ENCODE data around the gene SEC14L5.

The SEC14L5 gene

DNA sequence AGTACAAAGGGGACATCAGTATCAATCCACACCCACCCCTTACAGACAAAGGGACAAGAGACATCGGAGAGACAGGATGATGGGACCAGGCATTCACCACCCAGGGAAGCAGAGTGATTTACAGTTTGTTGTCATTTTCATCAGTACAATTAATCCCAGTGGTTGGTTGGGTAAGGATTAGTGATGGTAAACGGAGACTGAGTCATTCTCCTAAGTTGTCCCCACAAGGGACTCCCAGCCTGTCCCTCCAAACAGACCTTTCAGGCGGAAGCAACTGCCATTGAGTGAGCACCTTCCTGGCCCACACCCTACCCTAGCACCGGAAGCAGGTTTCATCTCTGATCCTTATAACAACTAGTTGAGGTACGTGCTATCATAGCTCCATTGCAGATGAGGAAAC is 32.3 kb upstream of the SEC14L5 start:
- Histone ChIP-seq H3K27ac (replicated peaks; ENCODE audit: low read length) (no peak overlapping the region), H3K79me1 (ENCODE audit: low read depth, low read length) (no peaks in the 10 kb centered on the region), H3K4me3 (ENCODE audit: low read length in 2 of 2) (no peak overlapping the region), H3K4me1 (ENCODE audit: control insufficient read depth in 2 of 2, insufficient read depth in 1 of 2, low read depth in 1 of 2, low read length in 2 of 2) (peaks cover 0 to 3% of the 10 kb centered on the region in 2 donors), H3K4ac (ENCODE audit: low read length) (no peak overlapping the region), H2AFZ (ENCODE audit: low read length) (no peak overlapping the region), H3K36me3 (replicated peaks in 1 of 2; ENCODE audit: control insufficient read depth in 2 of 2, insufficient read depth in 2 of 2, low read length in 2 of 2) (no peaks in the 10 kb centered on the region), H3K9me3 (replicated peaks in 1 of 2; ENCODE audit: control insufficient read depth in 2 of 2, insufficient read depth in 1 of 2, low read depth in 1 of 2, low read length in 2 of 2) (peaks cover 2 to 3% of the 10 kb centered on the region in 2 donors), H3K27me3 (ENCODE audit: control insufficient read depth in 3 of 3, insufficient read depth in 3 of 3, low read depth in 1 of 3, low read length in 3 of 3) (peaks cover 0 to 38% (median 0%) of the 10 kb centered on the region in 3 experiments), H2BK12ac (ENCODE audit: low read length) (no peak overlapping the region), H3K14ac (ENCODE audit: low read length) (no peak overlapping the region), H2BK5ac (ENCODE audit: low read length) (no peak overlapping the region), H2AK5ac (ENCODE audit: low read depth, low read length) (no peak overlapping the region), H3K4me2 (ENCODE audit: insufficient read depth, low read length, poor library complexity, severe bottlenecking) (no peak overlapping the region), H3K23ac (ENCODE audit: low read depth, low read length, poor library complexity) (no peak overlapping the region), H3K9ac (ENCODE audit: low read depth, low read length, poor library complexity) (no peak overlapping the region), H3K18ac (ENCODE audit: low read length) (no peak overlapping the region), H2BK15ac (ENCODE audit: low read length) (no peak overlapping the region), H4K91ac (ENCODE audit: low read depth, low read length, poor library complexity) (no peak overlapping the region), H2BK120ac (ENCODE audit: low read depth, low read length) (no peak overlapping the region), H4K8ac (ENCODE audit: low read depth, low read length) (no peak overlapping the region)
- no CpG with 5 or more reads among the region's 5 CpGs for WGBS, 2 donors (ENCODE audit: extremely low coverage in 2 of 2, insufficient read length in 2 of 2, insufficient replicate concordance in 1 of 2)
- DNase-seq (ENCODE audit: low spot score) = no peak

GRCh38 chr16:4926928-4927327 is 31.2 kb upstream of the SEC14L5 start:
- Histone ChIP-seq H2BK5ac (ENCODE audit: low read length) (no peak overlapping the region), H2BK120ac (ENCODE audit: low read depth, low read length) (no peak overlapping the region), H3K79me1 (ENCODE audit: low read depth, low read length) (no peaks in the 10 kb centered on the region), H3K36me3 (replicated peaks in 1 of 2; ENCODE audit: control insufficient read depth in 2 of 2, insufficient read depth in 2 of 2, low read length in 2 of 2) (no peaks in the 10 kb centered on the region), H3K4ac (ENCODE audit: low read length) (no peak overlapping the region), H3K4me1 (ENCODE audit: control insufficient read depth in 2 of 2, insufficient read depth in 1 of 2, low read depth in 1 of 2, low read length in 2 of 2) (peaks cover 0 to 3% of the 10 kb centered on the region in 2 donors), H3K27me3 (ENCODE audit: control insufficient read depth in 3 of 3, insufficient read depth in 3 of 3, low read depth in 1 of 3, low read length in 3 of 3) (peaks cover 0 to 45% (median 0%) of the 10 kb centered on the region in 3 experiments), H3K18ac (ENCODE audit: low read length) (no peak overlapping the region), H3K4me2 (ENCODE audit: insufficient read depth, low read length, poor library complexity, severe bottlenecking) (no peak overlapping the region), H3K14ac (ENCODE audit: low read length) (no peak overlapping the region), H4K91ac (ENCODE audit: low read depth, low read length, poor library complexity) (no peak overlapping the region), H2AK5ac (ENCODE audit: low read depth, low read length) (no peak overlapping the region), H2BK15ac (ENCODE audit: low read length) (no peak overlapping the region), H4K8ac (ENCODE audit: low read depth, low read length) (no peak overlapping the region), H2BK12ac (ENCODE audit: low read length) (no peak overlapping the region), H3K9ac (ENCODE audit: low read depth, low read length, poor library complexity) (no peak overlapping the region), H3K27ac (replicated peaks; ENCODE audit: low read length) (no peak overlapping the region), H3K4me3 (ENCODE audit: low read length in 2 of 2) (no peak overlapping the region), H3K9me3 (replicated peaks in 1 of 2; ENCODE audit: control insufficient read depth in 2 of 2, insufficient read depth in 1 of 2, low read depth in 1 of 2, low read length in 2 of 2) (peaks cover 2 to 3% of the 10 kb centered on the region in 2 donors), H3K23ac (ENCODE audit: low read depth, low read length, poor library complexity) (no peak overlapping the region), H2AFZ (ENCODE audit: low read length) (no peak overlapping the region)
- WGBS, 2 donors (ENCODE audit: extremely low coverage in 2 of 2, insufficient read length in 2 of 2, insufficient replicate concordance in 1 of 2) = no CpG with 5 or more reads among the region's 2 CpGs
- no peak for DNase-seq (ENCODE audit: low spot score)

- H2BK5ac ChIP-seq (ENCODE audit: low read length) = no peak overlapping the region
- no peak overlapping the region for H2BK120ac ChIP-seq (ENCODE audit: low read depth, low read length)
- no peak overlapping the region for H3K27ac ChIP-seq (replicated peaks; ENCODE audit: low read length)
- no peak overlapping the region for H2BK15ac ChIP-seq (ENCODE audit: low read length)
- peaks cover 0 to 48% (median 0%) of the 10 kb centered on the region in 3 experiments for H3K27me3 ChIP-seq (ENCODE audit: control insufficient read depth in 3 of 3, insufficient read depth in 3 of 3, low read depth in 1 of 3, low read length in 3 of 3)
- no peaks in the 10 kb centered on the region for H3K36me3 ChIP-seq (replicated peaks in 1 of 2; ENCODE audit: control insufficient read depth in 2 of 2, insufficient read depth in 2 of 2, low read length in 2 of 2)
- no peak overlapping the region for H3K18ac ChIP-seq (ENCODE audit: low read length)
- no peak for DNase-seq (ENCODE audit: low spot score)
- H3K4me2 ChIP-seq (ENCODE audit: insufficient read depth, low read length, poor library complexity, severe bottlenecking) = no peak overlapping the region
- no peak overlapping the region for H3K4ac ChIP-seq (ENCODE audit: low read length)
- no peaks in the 10 kb centered on the region for H3K79me1 ChIP-seq (ENCODE audit: low read depth, low read length)
- H2AFZ ChIP-seq (ENCODE audit: low read length) = no peak overlapping the region
- H3K23ac ChIP-seq (ENCODE audit: low read depth, low read length, poor library complexity) = no peak overlapping the region
- peaks cover 0 to 3% of the 10 kb centered on the region in 2 donors for H3K4me1 ChIP-seq (ENCODE audit: control insufficient read depth in 2 of 2, insufficient read depth in 1 of 2, low read depth in 1 of 2, low read length in 2 of 2)
- no peak overlapping the region for H2AK5ac ChIP-seq (ENCODE audit: low read depth, low read length)
- no CpG with 5 or more reads among the region's 2 CpGs for WGBS, 2 donors (ENCODE audit: extremely low coverage in 2 of 2, insufficient read length in 2 of 2, insufficient replicate concordance in 1 of 2)
- H3K4me3 ChIP-seq (ENCODE audit: low read length in 2 of 2) = no peak overlapping the region
- no peak overlapping the region for H3K14ac ChIP-seq (ENCODE audit: low read length)
- H2BK12ac ChIP-seq (ENCODE audit: low read length) = no peak overlapping the region
- no peak overlapping the region for H4K91ac ChIP-seq (ENCODE audit: low read depth, low read length, poor library complexity)
- H4K8ac ChIP-seq (ENCODE audit: low read depth, low read length) = no peak overlapping the region
- no peak overlapping the region for H3K9ac ChIP-seq (ENCODE audit: low read depth, low read length, poor library complexity)
- peaks cover 2 to 3% of the 10 kb centered on the region in 2 donors for H3K9me3 ChIP-seq (replicated peaks in 1 of 2; ENCODE audit: control insufficient read depth in 2 of 2, insufficient read depth in 1 of 2, low read depth in 1 of 2, low read length in 2 of 2)
Observed at GRCh38 chr16:4927661-4928060, 30.5 kb upstream of the SEC14L5 start.

DNA sequence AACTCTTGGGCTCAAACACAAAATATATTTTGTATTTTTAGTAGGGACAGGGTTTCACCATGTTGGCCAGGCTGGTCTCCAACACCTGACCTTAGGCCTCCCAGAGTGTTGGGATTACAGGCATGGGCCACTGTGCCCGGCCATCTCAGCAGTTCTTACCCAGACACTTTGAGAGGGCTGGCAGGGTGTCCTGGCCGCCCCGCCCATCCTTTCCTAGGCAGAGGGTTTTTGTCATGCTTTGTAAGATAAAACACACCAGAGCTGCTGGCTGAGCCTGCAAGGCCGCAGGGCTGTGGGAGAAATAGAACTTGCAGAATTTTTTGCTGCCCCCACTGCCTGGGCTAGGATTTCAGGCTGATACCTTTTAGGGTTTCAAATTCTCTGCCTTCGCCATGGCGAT is 29.9 kb upstream of the SEC14L5 start:
- H3K36me3 ChIP-seq (replicated peaks in 1 of 2; ENCODE audit: control insufficient read depth in 2 of 2, insufficient read depth in 2 of 2, low read length in 2 of 2) = no peaks in the 10 kb centered on the region
- H3K9me3 ChIP-seq (replicated peaks in 1 of 2; ENCODE audit: control insufficient read depth in 2 of 2, insufficient read depth in 1 of 2, low read depth in 1 of 2, low read length in 2 of 2) = peaks cover 2 to 3% of the 10 kb centered on the region in 2 donors
- H3K4me1 ChIP-seq (ENCODE audit: control insufficient read depth in 2 of 2, insufficient read depth in 1 of 2, low read depth in 1 of 2, low read length in 2 of 2) = peaks cover 0 to 3% of the 10 kb centered on the region in 2 donors
- no peak overlapping the region for H3K23ac ChIP-seq (ENCODE audit: low read depth, low read length, poor library complexity)
- H2AK5ac ChIP-seq (ENCODE audit: low read depth, low read length) = no peak overlapping the region
- no peak overlapping the region for H2BK12ac ChIP-seq (ENCODE audit: low read length)
- H3K27me3 ChIP-seq (ENCODE audit: control insufficient read depth in 3 of 3, insufficient read depth in 3 of 3, low read depth in 1 of 3, low read length in 3 of 3) = peaks cover 0 to 47% (median 0%) of the 10 kb centered on the region in 3 experiments
- H4K8ac ChIP-seq (ENCODE audit: low read depth, low read length) = no peak overlapping the region
- H3K4me2 ChIP-seq (ENCODE audit: insufficient read depth, low read length, poor library complexity, severe bottlenecking) = no peak overlapping the region
- H2AFZ ChIP-seq (ENCODE audit: low read length) = no peak overlapping the region
- WGBS, 2 donors (ENCODE audit: extremely low coverage in 2 of 2, insufficient read length in 2 of 2, insufficient replicate concordance in 1 of 2) = no CpG with 5 or more reads among the region's 6 CpGs
- no peak overlapping the region for H3K9ac ChIP-seq (ENCODE audit: low read depth, low read length, poor library complexity)
- no peak overlapping the region for H2BK120ac ChIP-seq (ENCODE audit: low read depth, low read length)
- H3K79me1 ChIP-seq (ENCODE audit: low read depth, low read length) = no peaks in the 10 kb centered on the region
- no peak overlapping the region for H2BK15ac ChIP-seq (ENCODE audit: low read length)
- H3K4ac ChIP-seq (ENCODE audit: low read length) = no peak overlapping the region
- H3K18ac ChIP-seq (ENCODE audit: low read length) = no peak overlapping the region
- no peak overlapping the region for H2BK5ac ChIP-seq (ENCODE audit: low read length)
- no peak overlapping the region for H3K4me3 ChIP-seq (ENCODE audit: low read length in 2 of 2)
- no peak overlapping the region for H3K14ac ChIP-seq (ENCODE audit: low read length)
- no peak for DNase-seq (ENCODE audit: low spot score)
- H3K27ac ChIP-seq (replicated peaks; ENCODE audit: low read length) = no peak overlapping the region
- no peak overlapping the region for H4K91ac ChIP-seq (ENCODE audit: low read depth, low read length, poor library complexity)
